ENCODE data around the gene FKRP.

Gene FKRP

GRCh38 chr19:46748325-46749109 lies 2.7 kb downstream of the FKRP start:
- no peak for DNase-seq (ENCODE audit: low spot score)
- H3K9me3 ChIP-seq (ENCODE audit: severe bottlenecking): no peaks in the 10 kb centered on the region
- H3K4me3 ChIP-seq (ENCODE audit: severe bottlenecking): no peak overlapping the region
- no peaks in the 10 kb centered on the region for H3K27me3 ChIP-seq (ENCODE audit: insufficient read depth, poor library complexity, severe bottlenecking)
- no peaks in the 10 kb centered on the region for H3K4me1 ChIP-seq (ENCODE audit: insufficient read depth, poor library complexity, severe bottlenecking)
- peak; percentile 63 for TF ChIP-seq CTCF (IDR thresholded peaks at IDR 0.05; ENCODE audit: poor library complexity, severe bottlenecking)
- no peak for ATAC-seq (ENCODE audit: low read depth)
- no peak overlapping the region for H3K27ac ChIP-seq (ENCODE audit: poor library complexity, severe bottlenecking)
- peaks cover 13% of the 10 kb centered on the region for H3K36me3 ChIP-seq (ENCODE audit: low read depth)

- no peaks in the 10 kb centered on the region for H3K27me3 ChIP-seq (ENCODE audit: insufficient read depth, poor library complexity, severe bottlenecking)
- no peaks in the 10 kb centered on the region for H3K4me1 ChIP-seq (ENCODE audit: insufficient read depth, poor library complexity, severe bottlenecking)
- no peak overlapping the region for H3K4me3 ChIP-seq (ENCODE audit: severe bottlenecking)
- no peak for DNase-seq (ENCODE audit: low spot score)
- TF ChIP-seq CTCF (IDR thresholded peaks at IDR 0.05; ENCODE audit: poor library complexity, severe bottlenecking): peak; percentile 39
- no peak overlapping the region for H3K27ac ChIP-seq (ENCODE audit: poor library complexity, severe bottlenecking)
- H3K9me3 ChIP-seq (ENCODE audit: severe bottlenecking): no peaks in the 10 kb centered on the region
- H3K36me3 ChIP-seq (ENCODE audit: low read depth): peaks cover 5% of the 10 kb centered on the region; the same call in 1 of the 2 replicates
- peak; percentile 15; the same call in 1 of the 3 replicates for ATAC-seq (ENCODE audit: low read depth)
Measured at GRCh38 chr19:46753420-46754155, 7.7 kb downstream of the FKRP start.

- peak overlapping the region; percentile 9 for H3K27ac ChIP-seq (ENCODE audit: poor library complexity, severe bottlenecking)
- ATAC-seq (ENCODE audit: low read depth) (peak; percentile 30; the same call in 1 of the 3 replicates), DNase-seq (ENCODE audit: low spot score) (no peak)
- H3K36me3 ChIP-seq (ENCODE audit: low read depth): no peaks in the 10 kb centered on the region
- peaks cover 5% of the 10 kb centered on the region for H3K4me1 ChIP-seq (ENCODE audit: insufficient read depth, poor library complexity, severe bottlenecking)
- no peak overlapping the region for H3K4me3 ChIP-seq (ENCODE audit: severe bottlenecking)
- no peaks in the 10 kb centered on the region for H3K9me3 ChIP-seq (ENCODE audit: severe bottlenecking)
- H3K27me3 ChIP-seq (ENCODE audit: insufficient read depth, poor library complexity, severe bottlenecking): no peaks in the 10 kb centered on the region
- TF ChIP-seq CTCF (IDR thresholded peaks at IDR 0.05; ENCODE audit: poor library complexity, severe bottlenecking): no peak
Measured at GRCh38 chr19:46755077-46755852, 9.4 kb downstream of the FKRP start.

GRCh38 chr19:46755853-46756543 lies 10.1 kb downstream of the FKRP start:
- no peaks in the 10 kb centered on the region for H3K36me3 ChIP-seq (ENCODE audit: low read depth)
- H3K27me3 ChIP-seq (ENCODE audit: insufficient read depth, poor library complexity, severe bottlenecking): no peaks in the 10 kb centered on the region
- H3K4me1 ChIP-seq (ENCODE audit: insufficient read depth, poor library complexity, severe bottlenecking): peaks cover 8% of the 10 kb centered on the region
- no peak for TF ChIP-seq CTCF (IDR thresholded peaks at IDR 0.05; ENCODE audit: poor library complexity, severe bottlenecking)
- no peak for ATAC-seq (ENCODE audit: low read depth)
- H3K27ac ChIP-seq (ENCODE audit: poor library complexity, severe bottlenecking): no peak overlapping the region
- H3K9me3 ChIP-seq (ENCODE audit: severe bottlenecking): no peaks in the 10 kb centered on the region
- H3K4me3 ChIP-seq (ENCODE audit: severe bottlenecking): no peak overlapping the region
- no peak for DNase-seq (ENCODE audit: low spot score)
